A673 (cell line): ENCODE data around the gene GANC. TPM values are rescaled to one million over a fixed set of nuclear protein-coding genes. Genes with fewer than 3 reads are reported as not detected.

Experiments
- BruUV-seq: library from RNA; stranded (reverse); fragments of 400-500 nt; replicated peaks from 2 replicates; lab custom pipeline; 2021; lab: Mats Ljungman, UMichigan
- CTCF ChIA-PET: fragments of 300-600 bp; sonication (Branson Sonifier 250); formaldehyde crosslinking; loops from one replicate; lab custom pipeline; 2022; ENCODE audit warnings: antibody characterized with exemption; lab: Charles Lee
- POLR2A ChIA-PET: fragments of 300-600 bp; sonication (Branson Sonifier 250); formaldehyde crosslinking; loops from one replicate; lab custom pipeline; 2022; ENCODE audit warnings: antibody characterized with exemption; ENCODE audit not compliant: low non-redundant PET; lab: Charles Lee
- DNase-seq: peaks from one replicate; pipeline ENCODE4 v3.0.0-alpha.2; 2015; ENCODE audit warnings: low spot score
- H3K27ac ChIP-seq: fragments of 200-600 bp; sonication (generic); 2 replicates; pipeline ENCODE4 v1.5.1; 2016; ENCODE audit warnings: mixed run types, low read depth, mild to moderate bottlenecking, mixed read lengths, antibody characterized with exemption, low read length; ENCODE audit not compliant: poor library complexity, severe bottlenecking
- H3K27me3 ChIP-seq: fragments of 200-600 bp; sonication (generic); replicated peaks from 2 replicates; pipeline ENCODE4 v1.6.1; 2017; ENCODE audit warnings: mixed run types, low read depth, mild to moderate bottlenecking, mixed read lengths, antibody characterized with exemption, low read length; ENCODE audit not compliant: insufficient read depth, poor library complexity
- H3K36me3 ChIP-seq: fragments of 200-600 bp; sonication (generic); 2 replicates; pipeline ENCODE4 v1.6.1; 2016; ENCODE audit warnings: mixed run types, mild to moderate bottlenecking, mixed read lengths, antibody characterized with exemption, low read length; ENCODE audit not compliant: insufficient read depth, poor library complexity, severe bottlenecking
- H3K4me1 ChIP-seq: fragments of 200-600 bp; sonication (generic); 2 replicates; pipeline ENCODE4 v1.6.1; 2017; ENCODE audit warnings: mixed run types, mild to moderate bottlenecking, mixed read lengths, antibody characterized with exemption, low read length; ENCODE audit not compliant: insufficient read depth, poor library complexity, severe bottlenecking
- H3K4me3 ChIP-seq: fragments of 200-600 bp; sonication (generic); 2 replicates; pipeline ENCODE4 v1.5.1; 2016; ENCODE audit warnings: low read depth, mixed run types, mild to moderate bottlenecking, mixed read lengths, low read length; ENCODE audit not compliant: poor library complexity, severe bottlenecking
- H3K9me3 ChIP-seq: fragments of 200-600 bp; sonication (generic); 2 replicates; pipeline ENCODE4 v1.6.1; 2016; ENCODE audit warnings: mixed run types, low read depth, mild to moderate bottlenecking, mixed read lengths, antibody characterized with exemption, low read length; ENCODE audit not compliant: poor library complexity, severe bottlenecking
- EZH2 ChIP-seq: fragments of 200-600 bp; sonication (generic); IDR thresholded peaks from 2 replicates; pipeline ENCODE4 v1.6.1; 2017; ENCODE audit warnings: borderline replicate concordance, low read depth, mild to moderate bottlenecking, mixed read lengths, antibody characterized with exemption, low read length; ENCODE audit not compliant: poor library complexity, severe bottlenecking
- intact Hi-C: fragments of 100-400 bp; cut with micrococcal nuclease; formaldehyde crosslinking; loops from one replicate; pipeline ENCODE4 v1.10.0; 2022; ENCODE audit not compliant: unreplicated experiment
- total RNA-seq: library from RNA; stranded (reverse); gene quantifications from 2 replicates; pipeline ENCODE4 v1.2.3, GENCODE V29; 2021
- TF ChIP-seq, protein P1 (sequence below): fragments of 300-800, 200-600 bp; sonication (generic); conservative IDR thresholded peaks from 2 replicates; pipeline ENCODE4 v1.5.1; 2017; ENCODE audit warnings: low read depth, mild to moderate bottlenecking, antibody characterized with exemption, low read length, moderate library complexity, mixed read lengths

GANC gene
- total RNA-seq, 1 experiment from 2014 or later = 28.2 TPM

DNA sequence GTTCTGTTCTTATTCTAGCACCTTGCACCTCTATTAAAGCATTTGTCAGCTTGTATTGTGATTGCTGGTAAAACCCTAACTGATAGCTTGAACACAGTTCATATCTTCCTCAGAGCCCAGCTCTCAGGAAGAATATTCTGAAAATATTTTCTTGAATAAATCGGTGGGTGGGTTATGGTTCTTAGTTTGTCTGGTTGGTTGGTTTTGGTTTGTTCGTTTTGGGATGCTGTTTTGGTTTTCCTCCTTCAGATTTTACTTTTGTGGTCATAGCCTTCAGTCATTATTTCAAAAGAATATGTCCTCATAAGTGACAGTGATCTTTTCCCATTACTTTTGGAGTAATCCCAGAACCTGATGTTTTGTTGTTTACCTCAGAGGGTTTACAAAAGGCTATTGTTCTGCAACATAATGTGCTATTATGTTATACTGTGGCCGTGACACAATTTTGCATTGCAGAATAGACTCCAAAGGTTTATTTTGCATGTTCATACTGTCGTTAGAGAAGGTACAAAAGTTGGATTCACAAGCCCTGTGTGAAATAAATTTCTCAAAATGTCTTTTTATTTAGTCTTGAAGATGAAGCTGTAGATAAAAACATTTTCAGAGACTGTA lies 2.9 kb downstream of the GANC start:
- peak overlapping the region; percentile 81 for H3K4me3 ChIP-seq
- no peaks in the 10 kb centered on the region for H3K36me3 ChIP-seq
- H3K9me3 ChIP-seq = no peaks in the 10 kb centered on the region
- H3K27me3 ChIP-seq = no peaks in the 10 kb centered on the region
- intact Hi-C loops = loop anchor here (10.0 kb wide), 1 partner anchor 199 kb away; no protein-coding TSS in a partner anchor
- ChIA-PET CTCF (no interaction called here), POLR2A (interaction anchor here (0.7 kb wide), 2 partner anchors 293 to 953 kb away, joined by 3 read pairs; no protein-coding TSS in a partner anchor)
- peak overlapping the region; percentile 96 for H3K27ac ChIP-seq
- BruUV-seq = no TSS peak
- H3K4me1 ChIP-seq = peaks cover 21% of the 10 kb centered on the region
- DNase-seq = no peak
- TF ChIP-seq EZH2 = no peak
- TF ChIP-seq, protein P1, sequence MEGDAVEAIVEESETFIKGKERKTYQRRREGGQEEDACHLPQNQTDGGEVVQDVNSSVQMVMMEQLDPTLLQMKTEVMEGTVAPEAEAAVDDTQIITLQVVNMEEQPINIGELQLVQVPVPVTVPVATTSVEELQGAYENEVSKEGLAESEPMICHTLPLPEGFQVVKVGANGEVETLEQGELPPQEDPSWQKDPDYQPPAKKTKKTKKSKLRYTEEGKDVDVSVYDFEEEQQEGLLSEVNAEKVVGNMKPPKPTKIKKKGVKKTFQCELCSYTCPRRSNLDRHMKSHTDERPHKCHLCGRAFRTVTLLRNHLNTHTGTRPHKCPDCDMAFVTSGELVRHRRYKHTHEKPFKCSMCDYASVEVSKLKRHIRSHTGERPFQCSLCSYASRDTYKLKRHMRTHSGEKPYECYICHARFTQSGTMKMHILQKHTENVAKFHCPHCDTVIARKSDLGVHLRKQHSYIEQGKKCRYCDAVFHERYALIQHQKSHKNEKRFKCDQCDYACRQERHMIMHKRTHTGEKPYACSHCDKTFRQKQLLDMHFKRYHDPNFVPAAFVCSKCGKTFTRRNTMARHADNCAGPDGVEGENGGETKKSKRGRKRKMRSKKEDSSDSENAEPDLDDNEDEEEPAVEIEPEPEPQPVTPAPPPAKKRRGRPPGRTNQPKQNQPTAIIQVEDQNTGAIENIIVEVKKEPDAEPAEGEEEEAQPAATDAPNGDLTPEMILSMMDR = no peak

DNA sequence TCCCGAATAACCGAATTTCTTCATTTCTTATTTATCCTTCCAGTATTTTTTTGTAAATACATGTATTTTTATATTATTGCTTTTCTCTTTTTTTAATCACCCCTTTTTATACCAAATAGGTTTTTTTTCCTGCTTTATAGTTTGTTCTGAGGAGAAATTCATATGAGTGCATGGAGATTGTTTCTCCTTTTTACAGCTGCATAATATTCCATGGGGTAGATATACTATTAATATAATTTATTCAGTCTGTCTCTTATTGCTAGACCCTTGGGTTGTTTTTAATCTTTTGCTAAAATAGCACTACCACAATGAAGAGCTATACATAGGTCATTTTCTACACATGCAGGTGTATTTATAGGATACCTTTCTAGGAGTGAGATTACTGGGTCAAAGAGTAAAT lies 3.8 kb downstream of the GANC start:
- BruUV-seq = no TSS peak
- Histone ChIP-seq H3K27ac (no peak overlapping the region), H3K4me3 (no peak overlapping the region), H3K36me3 (no peaks in the 10 kb centered on the region), H3K9me3 (no peaks in the 10 kb centered on the region), H3K4me1 (peaks cover 12% of the 10 kb centered on the region), H3K27me3 (no peaks in the 10 kb centered on the region)
- no peak for TF ChIP-seq EZH2
- TF ChIP-seq, protein P1 = no peak
- intact Hi-C loops = loop anchor here (10.0 kb wide), 1 partner anchor 198 kb away; no protein-coding TSS in a partner anchor
- POLR2A ChIA-PET = interaction anchor here (0.7 kb wide), 2 partner anchors 294 to 952 kb away, joined by 3 read pairs; no protein-coding TSS in a partner anchor
- CTCF ChIA-PET = no interaction called here
- DNase-seq = no peak

DNA sequence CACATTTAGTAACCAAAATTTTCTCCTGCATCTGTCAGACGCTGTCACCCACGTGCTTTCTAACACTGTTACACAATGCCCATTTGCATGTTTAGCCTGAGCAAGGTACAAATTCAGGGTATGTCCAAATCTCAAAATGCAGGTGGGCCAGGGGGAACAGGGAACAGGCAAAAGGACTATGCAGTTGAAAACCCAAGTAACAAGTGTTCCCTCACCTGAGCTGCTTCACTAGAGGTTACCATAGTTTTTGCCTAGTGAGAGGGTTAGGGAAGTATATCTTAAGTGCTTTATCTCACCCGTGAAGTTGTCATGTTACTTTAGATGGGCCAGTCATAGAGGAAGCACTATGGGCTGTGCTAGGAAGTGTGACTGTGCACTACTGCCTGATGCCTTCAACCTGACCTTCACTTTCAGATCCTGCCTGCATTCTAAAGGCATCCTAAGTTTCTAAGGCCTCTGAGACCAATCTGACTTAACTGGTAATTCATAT lies 6.3 kb downstream of the GANC start:
- no peak for DNase-seq
- no peak overlapping the region for H3K4me3 ChIP-seq
- POLR2A ChIA-PET = no interaction called here
- CTCF ChIA-PET = no interaction called here
- TF ChIP-seq, protein P1 = no peak
- no peak for TF ChIP-seq EZH2
- no peaks in the 10 kb centered on the region for H3K9me3 ChIP-seq
- no peak overlapping the region for H3K27ac ChIP-seq
- H3K4me1 ChIP-seq = peaks cover 8% of the 10 kb centered on the region
- no peaks in the 10 kb centered on the region for H3K27me3 ChIP-seq
- intact Hi-C loops = loop anchor here (10.0 kb wide), 1 partner anchor 196 kb away; no protein-coding TSS in a partner anchor
- BruUV-seq = no TSS peak
- H3K36me3 ChIP-seq = no peaks in the 10 kb centered on the region
